ENCODE measurements around the gene NRG4. TPM values are rescaled to one million over a fixed set of nuclear protein-coding genes. Genes with fewer than 3 reads are reported as not detected.
A peak's percentile ranks its signal among the peaks of the same experiment; 100 is the strongest.

The NRG4 gene
- total and polyA plus RNA-seq, 2 of the 8 experiments (the other 6 are each of a cell fraction or from before 2014, with no cell fraction given), result 0.24 TPM; not detected in 1

- CTCF ChIA-PET (ENCODE audit: partially characterized antibody), result interaction anchor here (0.7 to 7.4 kb wide), 14 partner anchors 9 to 226 kb away, joined by 3 to 110 read pairs (median 4); no protein-coding TSS in a partner anchor
Observed at GRCh38 chr15:75924576-75924975, 87.6 kb downstream of the NRG4 start.

More at GRCh38 chr15:75924576-75924975, 87.6 kb downstream of the NRG4 start:
- Histone ChIP-seq H3K4me2 (ENCODE audit: insufficient read depth in 1 of 2, low read depth in 2 of 2, low read length in 2 of 2) (no peak overlapping the region), H3K4me3 (ENCODE audit: extremely low read depth in 1 of 4, insufficient read depth in 2 of 4, low read depth in 3 of 4, low read length in 4 of 4) (no peak overlapping the region), H2BK20ac (ENCODE audit: low read length) (no peak overlapping the region), H3K23ac (ENCODE audit: insufficient read length) (no peak overlapping the region), H2AFZ (ENCODE audit: low read length) (no peak overlapping the region), H3K27me3 (replicated peaks in 1 of 4; ENCODE audit: control insufficient read depth in 3 of 4, extremely low read depth in 1 of 4, insufficient read depth in 3 of 4, low read length in 3 of 4) (no peaks in the 10 kb centered on the region), H3K4ac (replicated peaks; ENCODE audit: insufficient read length, low read depth, low read length) (no peak overlapping the region), H3K18ac (ENCODE audit: extremely low read depth, low read length) (no peak overlapping the region), H4K20me1 (replicated peaks in 1 of 2; ENCODE audit: control insufficient read depth in 1 of 2, insufficient read depth in 2 of 2, low read length in 2 of 2) (peaks cover 10 to 14% of the 10 kb centered on the region in 2 experiments), H2BK15ac (ENCODE audit: low read length) (no peak overlapping the region), H3K9ac (replicated peaks in 1 of 4; ENCODE audit: extremely low read depth in 1 of 4, low read depth in 3 of 4, low read length in 3 of 4) (no peak overlapping the region), H4K91ac (replicated peaks; ENCODE audit: insufficient read length, low read length) (no peak overlapping the region), H3K79me2 (ENCODE audit: control insufficient read depth in 1 of 2, insufficient read depth in 2 of 2, low read length in 2 of 2) (peaks cover 7 to 46% of the 10 kb centered on the region in 2 experiments; a peak in 3 of 4 replicates), H4K8ac (ENCODE audit: extremely low read depth, insufficient read depth, low read length) (peak overlapping the region; percentile 22; the same call in 1 of the 2 replicates), H3K56ac (replicated peaks; ENCODE audit: insufficient read length, low read depth, low read length) (no peak overlapping the region), H3K9me3 (ENCODE audit: insufficient read depth in 2 of 2, low read depth in 1 of 2, low read length in 1 of 2) (no peaks in the 10 kb centered on the region), H3K79me1 (ENCODE audit: low read depth, low read length) (peaks cover 2% of the 10 kb centered on the region; the same call in 1 of the 2 replicates), H3K14ac (ENCODE audit: insufficient read length) (no peak overlapping the region), H2AK5ac (ENCODE audit: low read depth, low read length) (no peak overlapping the region), H2BK120ac (replicated peaks; ENCODE audit: low read depth, low read length) (no peak overlapping the region), H2BK5ac (ENCODE audit: low read depth, low read length) (no peak overlapping the region), H3K23me2 (ENCODE audit: low read depth, low read length) (no peaks in the 10 kb centered on the region; the same call in 1 of the 2 replicates), H3K4me1 (replicated peaks in 1 of 4; ENCODE audit: control insufficient read depth in 3 of 4, insufficient read depth in 4 of 4, low read length in 3 of 4) (peaks cover 0 to 11% (median 3%) of the 10 kb centered on the region in 4 experiments; a peak in 3 of 7 replicates), H3K36me3 (ENCODE audit: control insufficient read depth in 2 of 4, insufficient read depth in 4 of 4, low read length in 3 of 4) (peaks cover 0 to 13% (median 2%) of the 10 kb centered on the region in 4 experiments; a peak in 4 of 8 replicates), H4K5ac (ENCODE audit: insufficient read length, low read depth, low read length) (no peak overlapping the region), H2BK12ac (ENCODE audit: low read depth, low read length) (no peak overlapping the region), H3K27ac (ENCODE audit: low read depth, low read length) (no peak overlapping the region)
- TF ChIP-seq CEBPB (IDR thresholded peaks at IDR 0.05; ENCODE audit: low read depth, low read length) (no peak), USF2 (IDR thresholded peaks at IDR 0.05; ENCODE audit: low read length) (no peak), CHD2 (IDR thresholded peaks at IDR 0.05; ENCODE audit: low read length) (no peak), JUN (IDR thresholded peaks at IDR 0.05; ENCODE audit: low read depth, low read length) (no peak)
- FAIRE-seq (no peak), DNase-seq (ENCODE audit: low read depth in 1 of 2, low spot score in 2 of 2) (no peak)
- 92% methylated on average over 1 of the region's 1 CpG; no CpG with 5 or more reads in 1 of the 2 experiments for WGBS, 2 experiments (ENCODE audit: extremely low coverage in 1 of 2, insufficient coverage in 1 of 2, insufficient read length in 1 of 2, insufficient replicate concordance in 2 of 2, low coverage in 1 of 2, low lambda C conversion rate in 2 of 2, missing lambda C conversion rate in 1 of 2)
- POLR2A ChIA-PET (ENCODE audit: partially characterized antibody), result interaction anchor here (0.7 kb wide), 1 partner anchor 15 kb away, joined by 3 read pairs; no protein-coding TSS in a partner anchor
